Keratinocyte (primary cell): ENCODE data around the gene DENND1C. TPM values are rescaled to one million over a fixed set of nuclear protein-coding genes. Genes with fewer than 3 reads are reported as not detected.
A peak's percentile ranks its signal among the peaks of the same experiment; 100 is the strongest.

ENCODE experiments used
- DNase-seq: peaks from one replicate; pipeline ENCODE4 v3.0.0-alpha.2; 2011; ENCODE audit warnings: low read depth, missing footprints, low spot score
- FAIRE-seq: peaks from 2 replicates; lab custom pipeline; 2011; peaks lifted over from hg19 to GRCh38; lab: Jason Lieb, UNC
- H2AFZ ChIP-seq: 2 replicates; pipeline ENCODE4 v1.6.0; 2012; ENCODE audit warnings: low read length, control low read depth, inconsistent platforms; ENCODE audit not compliant: control insufficient read depth
- H3K27ac ChIP-seq: 2 replicates; pipeline ENCODE4 v1.5.1; 2011; ENCODE audit warnings: low read length; ENCODE audit not compliant: control insufficient read depth, insufficient read depth
- H3K27me3 ChIP-seq: 3 replicates; pipeline ENCODE4 v1.6.0; 2011; ENCODE audit warnings: low read length; ENCODE audit not compliant: control insufficient read depth, insufficient read depth; ENCODE audit errors: extremely low read depth
- H3K36me3 ChIP-seq, 2 experiments: 2 replicates in 1 of 2; 3 replicates in 1 of 2; pipeline ENCODE4 v1.5.1; 2011; ENCODE audit warnings: low read length in 2 of 2, mild to moderate bottlenecking in 1 of 2; ENCODE audit not compliant: control insufficient read depth in 2 of 2, insufficient read depth in 2 of 2; ENCODE audit errors: extremely low read depth in 1 of 2
- H3K4me1 ChIP-seq: 3 replicates; pipeline ENCODE4 v1.5.1; 2011; ENCODE audit warnings: low read length; ENCODE audit not compliant: control insufficient read depth, insufficient read depth; ENCODE audit errors: extremely low read depth
- H3K4me2 ChIP-seq: 3 replicates; pipeline ENCODE4 v1.6.0; 2011; ENCODE audit warnings: low read depth, low read length; ENCODE audit not compliant: control insufficient read depth, insufficient read depth; ENCODE audit errors: extremely low read depth
- H3K4me3 ChIP-seq, 3 experiments: fragments of 200-600 bp in 1 of 3; sonication (generic) in 1 of 3; 2 replicates in 2 of 3; 3 replicates in 1 of 3; pipeline ENCODE4 v1.5.1; 2011 to 2016; ENCODE audit warnings: low read length in 3 of 3, mild to moderate bottlenecking in 3 of 3, control low read depth in 2 of 3, inconsistent platforms in 1 of 3, low read depth in 1 of 3, mixed read lengths in 1 of 3, mixed run types in 1 of 3, moderate library complexity in 1 of 3; ENCODE audit not compliant: control insufficient read depth in 2 of 3, insufficient read depth in 2 of 3; ENCODE audit errors: extremely low read depth in 1 of 3
- H3K79me2 ChIP-seq: 2 replicates; pipeline ENCODE4 v1.6.0; 2012; ENCODE audit warnings: low read length; ENCODE audit not compliant: control insufficient read depth, insufficient read depth
- H3K9ac ChIP-seq: 3 replicates; pipeline ENCODE4 v1.6.0; 2011; ENCODE audit warnings: low read length; ENCODE audit not compliant: control insufficient read depth, insufficient read depth; ENCODE audit errors: extremely low read depth
- H3K9me1 ChIP-seq: 3 replicates; pipeline ENCODE4 v1.6.0; 2011; ENCODE audit warnings: low read length; ENCODE audit not compliant: control insufficient read depth, insufficient read depth; ENCODE audit errors: extremely low read depth
- H3K9me3 ChIP-seq: 2 replicates; pipeline ENCODE4 v1.5.1; 2012; ENCODE audit warnings: low read depth, low read length; ENCODE audit not compliant: control insufficient read depth
- H4K20me1 ChIP-seq: 3 replicates; pipeline ENCODE4 v1.6.0; 2011; ENCODE audit warnings: low read length; ENCODE audit not compliant: control insufficient read depth, insufficient read depth; ENCODE audit errors: extremely low read depth
- EZH2 ChIP-seq: IDR thresholded peaks from one replicate; pipeline ENCODE4 v1.6.1; 2012; ENCODE audit warnings: inconsistent platforms, mild to moderate bottlenecking, low read length, moderate library complexity
- dilution Hi-C: fragments of 300-500 bp; cut with MboI; formaldehyde crosslinking; loops from one replicate; pipeline ENCODE4 v1.7.0; 2020; ENCODE audit warnings: low sequenced_read_pairs; ENCODE audit not compliant: extremely low pct_ligation_motif_present
- polyA plus RNA-seq, 5 experiments: library from polyadenylated mRNA; depleted of rRNA in 3 of 5; stranded (reverse) in 3 of 5; stranded (forward) in 1 of 5; unstranded in 1 of 5; fragments of >200 nt; gene quantifications; 1 replicate in 1 of 5; 2 replicates in 3 of 5; 3 replicates in 1 of 5; pipeline versions ENCODE4 v1.2.1 to v1.2.3, GENCODE V29; 2011 to 2012; ENCODE audit warnings: missing spikeins in 2 of 5, low read depth in 1 of 5, low replicate concordance in 1 of 5
- TF ChIP-seq, protein P1 (sequence below), 3 experiments: IDR thresholded peaks in 1 of 3; conservative IDR thresholded peaks in 1 of 3; optimal IDR thresholded peaks in 1 of 3; 2 replicates in 2 of 3; 3 replicates in 1 of 3; pipeline versions ENCODE3 to v1.5.1; 2011; ENCODE audit warnings: low read length in 3 of 3, mild to moderate bottlenecking in 3 of 3, moderate library complexity in 2 of 3, control low read depth in 1 of 3, inconsistent platforms in 1 of 3; ENCODE audit not compliant: insufficient read depth in 2 of 3; ENCODE audit errors: extremely low read depth in 1 of 3

The DENND1C gene
- polyA plus RNA-seq, 1 donor (not counting 4 experiments of a cell fraction or from before 2014, with no cell fraction given): 0.09 TPM

DNA sequence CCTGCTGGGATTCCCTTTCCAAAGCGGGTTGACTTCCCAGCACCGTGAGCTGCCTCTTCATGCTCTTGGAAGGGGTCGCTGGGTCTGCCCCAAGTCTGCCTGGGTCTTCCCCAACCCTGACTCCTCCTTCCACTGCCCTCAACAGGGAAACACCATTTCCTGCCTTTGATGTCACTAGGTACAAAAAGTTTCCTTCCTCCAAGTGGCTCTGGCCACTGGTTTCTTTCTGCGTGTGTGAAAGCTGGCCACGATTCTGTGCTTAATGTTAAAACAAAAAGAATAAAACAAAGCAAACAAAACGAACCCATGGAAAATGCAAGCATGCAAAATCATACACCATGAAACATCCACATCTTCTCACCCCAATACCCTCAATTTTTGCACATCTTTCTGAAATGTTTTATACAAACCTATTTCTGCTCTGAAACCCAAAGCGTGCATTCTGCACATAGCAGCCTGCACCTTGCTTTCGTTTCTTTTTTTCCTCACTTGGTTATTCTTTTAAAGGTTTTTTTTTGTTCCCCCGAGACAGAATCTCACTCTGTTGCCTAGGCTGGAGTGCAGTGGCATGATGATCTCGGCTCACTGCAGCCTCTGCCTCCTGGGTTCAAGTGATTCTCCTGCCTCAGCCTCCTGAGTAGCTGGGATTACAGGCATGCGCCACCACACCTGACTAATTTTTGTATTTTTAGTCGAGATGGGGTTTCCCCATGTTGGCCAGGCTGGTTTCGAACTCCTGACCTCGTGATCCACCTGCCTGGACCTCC is 36.7 kb upstream of the DENND1C start:
- Histone ChIP-seq H3K9me1 (no peaks in the 10 kb centered on the region), H3K9me3 (no peaks in the 10 kb centered on the region), H3K27me3 (no peaks in the 10 kb centered on the region), H3K79me2 (no peaks in the 10 kb centered on the region), H3K36me3 (no peaks in the 10 kb centered on the region), H3K4me3 (no peak overlapping the region), H2AFZ (no peak overlapping the region), H3K4me1 (peaks cover 7% of the 10 kb centered on the region), H3K9ac (no peak overlapping the region), H3K27ac (no peak overlapping the region), H4K20me1 (no peaks in the 10 kb centered on the region), H3K4me2 (no peak overlapping the region)
- no peak for DNase-seq
- no peak for FAIRE-seq
- dilution Hi-C loops: no loop called here
- TF ChIP-seq, protein P1, sequence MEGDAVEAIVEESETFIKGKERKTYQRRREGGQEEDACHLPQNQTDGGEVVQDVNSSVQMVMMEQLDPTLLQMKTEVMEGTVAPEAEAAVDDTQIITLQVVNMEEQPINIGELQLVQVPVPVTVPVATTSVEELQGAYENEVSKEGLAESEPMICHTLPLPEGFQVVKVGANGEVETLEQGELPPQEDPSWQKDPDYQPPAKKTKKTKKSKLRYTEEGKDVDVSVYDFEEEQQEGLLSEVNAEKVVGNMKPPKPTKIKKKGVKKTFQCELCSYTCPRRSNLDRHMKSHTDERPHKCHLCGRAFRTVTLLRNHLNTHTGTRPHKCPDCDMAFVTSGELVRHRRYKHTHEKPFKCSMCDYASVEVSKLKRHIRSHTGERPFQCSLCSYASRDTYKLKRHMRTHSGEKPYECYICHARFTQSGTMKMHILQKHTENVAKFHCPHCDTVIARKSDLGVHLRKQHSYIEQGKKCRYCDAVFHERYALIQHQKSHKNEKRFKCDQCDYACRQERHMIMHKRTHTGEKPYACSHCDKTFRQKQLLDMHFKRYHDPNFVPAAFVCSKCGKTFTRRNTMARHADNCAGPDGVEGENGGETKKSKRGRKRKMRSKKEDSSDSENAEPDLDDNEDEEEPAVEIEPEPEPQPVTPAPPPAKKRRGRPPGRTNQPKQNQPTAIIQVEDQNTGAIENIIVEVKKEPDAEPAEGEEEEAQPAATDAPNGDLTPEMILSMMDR (optimal IDR thresholded peaks at IDR 0.05 in 1 of 3, IDR thresholded peaks at IDR 0.05 in 1 of 3, conservative IDR thresholded peaks at IDR 0.05 in 1 of 3; ENCODE audit: extremely low read depth in 1 of 3, insufficient read depth in 2 of 3, low read length in 3 of 3): no peak
- TF ChIP-seq EZH2: no peak

DNA sequence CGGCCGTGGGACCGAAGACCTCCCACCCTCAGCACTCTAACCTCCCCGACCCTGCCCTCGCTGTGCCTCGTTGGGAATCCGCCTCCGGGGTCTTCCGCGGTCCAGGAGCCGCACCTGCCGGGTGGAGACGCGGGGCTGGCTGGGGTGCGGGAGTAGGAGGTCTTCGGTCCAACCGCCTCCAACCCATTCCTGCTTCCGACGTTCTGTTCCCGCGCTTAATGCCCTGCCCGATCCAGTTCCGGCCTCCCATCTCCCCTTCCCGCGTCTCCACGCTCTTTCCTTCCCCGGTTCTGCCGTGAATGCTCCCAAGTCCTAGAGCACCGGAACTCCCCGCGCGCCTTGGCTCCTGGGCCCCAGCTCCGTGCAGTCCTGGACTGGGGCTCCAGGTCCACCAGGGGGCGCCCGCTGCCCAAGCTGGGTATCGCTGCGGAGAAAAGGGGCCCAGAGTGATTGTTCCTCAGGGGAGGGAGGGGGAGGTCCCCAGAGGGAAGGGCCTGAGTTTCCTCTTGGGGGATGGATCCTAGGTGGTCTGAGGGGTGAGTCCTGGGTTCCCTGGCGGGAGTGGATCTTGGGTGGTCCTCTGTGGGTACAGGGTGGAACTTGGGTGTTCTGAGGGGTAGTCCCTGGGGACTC is 35.2 kb upstream of the DENND1C start:
- FAIRE-seq (no peak), DNase-seq (no peak)
- H2AFZ ChIP-seq: peak overlapping the region; percentile 99
- H4K20me1 ChIP-seq: no peaks in the 10 kb centered on the region
- dilution Hi-C loops: no loop called here
- no peaks in the 10 kb centered on the region for H3K27me3 ChIP-seq
- no peaks in the 10 kb centered on the region for H3K79me2 ChIP-seq
- H3K9ac ChIP-seq: peak overlapping the region; percentile 73
- TF ChIP-seq, protein P1 (optimal IDR thresholded peaks at IDR 0.05 in 1 of 3, IDR thresholded peaks at IDR 0.05 in 1 of 3, conservative IDR thresholded peaks at IDR 0.05 in 1 of 3; ENCODE audit: extremely low read depth in 1 of 3, insufficient read depth in 2 of 3, low read length in 3 of 3): peak; percentile 77 to 94 (median 88)
- TF ChIP-seq EZH2: no peak
- peak overlapping the region; percentile 99 for H3K4me2 ChIP-seq
- H3K9me3 ChIP-seq: no peaks in the 10 kb centered on the region
- H3K36me3 ChIP-seq: no peaks in the 10 kb centered on the region
- no peaks in the 10 kb centered on the region for H3K9me1 ChIP-seq
- H3K4me1 ChIP-seq: peaks cover 7% of the 10 kb centered on the region
- H3K4me3 ChIP-seq: peak overlapping the region; percentile 57 to 80 (median 79)
- H3K27ac ChIP-seq: peak overlapping the region; percentile 47
